Skin of body (tissue), 2 donors: ENCODE results near the gene TSKU. TPM values are rescaled to one million over a fixed set of nuclear protein-coding genes. Genes with fewer than 3 reads are reported as not detected.

Experiments used
- DNase-seq: peaks from one replicate; lab custom pipeline; 2025; lab: John Stamatoyannopoulos, UW
- total RNA-seq: library from RNA; depleted of rRNA; stranded (reverse); fragments of >200 nt; gene quantifications from one replicate; pipeline ENCODE4 v1.2.3, GENCODE V29; 2014

The TSKU gene
- total RNA-seq, 1 donor from 2014 or later, result 19.9 TPM

DNA sequence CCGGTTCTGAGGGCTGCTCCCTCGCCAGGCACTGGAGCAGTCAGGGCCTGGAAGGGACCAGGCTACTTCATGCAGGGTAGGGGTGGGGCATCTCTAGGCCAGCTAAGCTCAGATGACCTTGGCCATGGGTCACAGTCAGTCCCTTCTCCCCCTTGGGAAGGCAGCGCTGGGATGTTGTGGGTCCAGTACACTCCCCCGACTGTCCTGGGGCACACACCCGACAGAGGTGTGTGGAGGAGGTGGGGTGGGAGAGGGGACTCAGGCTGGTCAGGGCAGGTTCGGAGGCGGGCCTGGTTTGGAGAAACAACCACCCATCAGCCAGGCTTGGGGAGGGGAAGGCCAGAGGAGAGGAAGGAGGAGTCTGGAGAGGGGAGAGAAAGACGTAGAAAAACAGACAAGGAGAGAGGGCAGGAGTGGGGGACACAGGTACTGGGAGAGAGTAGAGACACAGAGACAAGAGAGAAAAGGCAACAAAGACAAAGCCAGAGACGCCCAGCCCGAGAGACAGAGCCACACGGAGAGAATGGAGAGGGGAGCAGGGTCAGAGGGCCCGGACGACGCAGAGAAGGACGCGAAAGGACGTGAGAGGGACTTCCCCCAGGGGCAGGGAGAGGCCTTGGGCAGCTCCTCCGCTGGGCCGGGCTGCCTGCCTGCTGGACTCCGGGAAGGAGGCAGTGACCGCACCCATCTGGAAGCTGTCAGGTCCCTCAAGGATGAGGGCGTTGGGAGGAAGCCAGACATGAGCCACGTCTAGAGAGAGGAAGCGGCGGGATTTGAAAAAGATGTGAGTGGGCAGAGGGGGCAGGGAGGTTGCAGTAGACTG is 30.6 kb upstream of the TSKU start:
- no peak for DNase-seq

DNA sequence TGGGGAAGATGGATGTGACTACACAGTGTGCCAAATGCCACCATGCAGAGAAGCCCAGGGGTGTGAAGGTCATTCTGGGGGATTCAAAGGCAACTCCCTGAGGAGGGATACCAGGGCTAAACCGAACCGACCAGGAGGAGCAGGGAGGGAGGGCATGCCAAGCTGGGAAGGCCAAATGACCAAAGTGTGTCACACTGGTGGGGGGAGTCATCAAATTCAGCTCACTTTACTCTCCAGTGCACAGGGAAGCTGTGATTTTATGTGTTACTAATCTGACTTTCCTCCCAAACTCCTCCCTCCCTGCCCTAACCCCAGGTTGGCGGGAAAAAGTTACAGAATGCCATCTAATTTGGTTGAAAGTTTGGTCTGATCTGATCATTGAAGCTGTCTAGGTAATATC is 29.7 kb upstream of the TSKU start:
- DNase-seq, result no peak

DNA sequence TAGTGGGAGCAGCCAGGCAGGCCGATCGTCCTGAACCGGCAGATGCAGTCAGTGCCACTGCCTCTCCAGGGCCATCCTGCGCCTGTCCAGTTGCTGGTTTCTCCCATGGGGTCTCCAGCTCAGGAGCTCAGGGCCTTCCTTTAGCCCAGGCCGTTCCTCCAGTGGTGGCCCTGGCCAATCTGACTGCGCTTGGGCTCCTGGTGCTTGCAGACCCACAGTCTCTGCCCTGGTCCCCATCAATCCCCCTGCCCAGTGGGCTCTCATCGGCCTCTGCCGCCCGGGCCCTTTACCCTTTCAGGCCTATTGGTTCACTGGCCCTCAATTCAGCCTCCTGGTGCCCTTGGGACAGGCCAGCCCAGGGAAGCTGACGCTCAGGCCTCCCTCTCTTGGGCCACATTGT is 29.2 kb upstream of the TSKU start:
- DNase-seq, result no peak

DNA sequence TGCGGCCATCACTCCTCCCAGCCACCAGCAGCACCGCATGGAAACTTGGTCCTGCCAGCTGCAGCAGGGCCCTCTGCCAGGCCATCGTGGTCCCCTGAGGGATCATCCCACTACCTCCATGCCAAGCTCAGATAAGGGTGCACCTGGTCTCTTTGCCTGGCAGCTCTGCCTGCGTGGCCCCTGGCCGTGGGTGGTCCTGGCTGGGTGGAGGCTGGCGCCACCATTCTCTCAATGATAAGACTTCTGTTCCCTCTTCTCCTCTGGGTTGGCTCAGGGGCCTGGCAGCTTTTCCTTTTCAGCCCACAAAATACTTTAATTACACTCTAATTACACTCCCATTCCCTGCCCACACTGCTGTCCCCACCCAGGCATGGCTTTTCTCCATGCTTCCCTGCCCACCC is 26.8 kb upstream of the TSKU start:
- DNase-seq, result no peak

DNA sequence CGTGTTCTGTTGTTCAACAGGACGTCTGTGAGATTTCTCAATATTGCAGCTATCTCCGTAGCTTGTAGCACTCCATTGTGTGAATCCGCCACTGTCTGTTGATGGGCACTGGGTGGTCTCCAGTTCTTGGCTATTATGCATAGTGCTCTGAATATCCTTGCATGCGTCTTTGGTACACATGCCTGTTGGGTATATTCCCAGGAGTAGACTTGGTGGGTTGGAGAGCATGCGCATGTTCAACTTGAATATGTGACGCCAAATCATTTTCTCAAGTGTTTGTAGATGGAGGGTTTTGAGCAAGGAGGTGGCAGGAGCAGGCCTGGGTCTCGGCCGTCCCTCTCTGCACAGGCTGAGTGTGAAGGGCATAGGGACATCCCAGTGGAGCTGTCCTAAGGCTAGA is 24.8 kb upstream of the TSKU start:
- no peak for DNase-seq

DNA sequence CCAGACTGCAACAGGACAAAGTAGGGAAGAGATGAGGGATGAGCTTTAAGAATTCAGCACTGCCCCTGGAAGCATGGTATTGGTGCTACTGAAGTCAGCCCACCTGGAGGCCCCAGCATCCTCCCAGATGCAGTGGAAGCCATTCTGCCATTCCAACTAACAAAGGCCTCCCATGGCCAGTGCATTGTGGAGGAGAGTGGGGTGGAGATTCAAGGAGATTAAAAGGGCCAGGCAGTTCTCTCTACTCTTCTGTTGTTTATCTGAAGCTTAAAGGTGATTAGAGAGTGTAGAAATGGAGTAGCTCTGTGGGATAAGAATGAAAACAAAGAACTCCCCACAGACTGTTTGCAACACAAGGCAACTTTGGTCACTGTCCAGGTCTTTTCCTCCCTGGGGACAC is 24.1 kb upstream of the TSKU start:
- DNase-seq, result no peak

DNA sequence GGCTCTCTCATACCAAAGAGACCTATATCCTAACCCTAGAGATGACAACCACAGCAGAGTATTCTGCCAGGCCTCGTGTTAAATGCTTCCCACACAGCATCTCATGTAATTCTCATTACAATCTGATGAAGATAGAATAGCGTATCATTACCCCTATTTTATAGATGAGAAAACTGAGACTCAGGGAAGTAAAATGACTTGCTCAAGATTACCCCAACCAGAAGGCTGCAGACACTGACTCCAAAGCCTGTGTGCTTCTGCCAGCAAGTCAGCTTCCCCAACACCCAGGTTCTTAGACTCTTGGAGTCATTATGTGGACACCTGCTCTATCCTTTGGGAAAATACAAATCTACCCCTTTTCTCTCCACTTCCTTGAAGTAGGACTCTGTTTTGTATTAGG is 23.6 kb upstream of the TSKU start:
- no peak for DNase-seq

DNA sequence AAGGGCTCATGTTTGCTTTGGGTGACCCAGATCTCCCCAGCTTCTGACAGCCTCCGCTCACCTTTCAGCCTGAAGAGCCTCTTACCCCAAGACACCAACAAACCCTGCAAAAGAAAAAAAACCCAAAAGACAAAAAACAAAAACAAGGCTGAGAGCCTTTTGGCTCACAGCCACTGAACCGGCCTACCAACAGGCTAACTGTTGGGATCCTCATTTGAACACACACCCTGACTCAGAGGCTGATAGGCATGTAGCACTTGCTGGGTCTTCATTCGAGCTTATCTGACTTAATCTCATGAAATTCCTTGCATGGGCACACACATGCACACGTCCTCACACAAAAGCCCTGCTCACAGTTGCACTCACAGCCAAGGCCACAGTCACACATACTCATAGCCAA is 22.9 kb upstream of the TSKU start:
- no peak for DNase-seq

DNA sequence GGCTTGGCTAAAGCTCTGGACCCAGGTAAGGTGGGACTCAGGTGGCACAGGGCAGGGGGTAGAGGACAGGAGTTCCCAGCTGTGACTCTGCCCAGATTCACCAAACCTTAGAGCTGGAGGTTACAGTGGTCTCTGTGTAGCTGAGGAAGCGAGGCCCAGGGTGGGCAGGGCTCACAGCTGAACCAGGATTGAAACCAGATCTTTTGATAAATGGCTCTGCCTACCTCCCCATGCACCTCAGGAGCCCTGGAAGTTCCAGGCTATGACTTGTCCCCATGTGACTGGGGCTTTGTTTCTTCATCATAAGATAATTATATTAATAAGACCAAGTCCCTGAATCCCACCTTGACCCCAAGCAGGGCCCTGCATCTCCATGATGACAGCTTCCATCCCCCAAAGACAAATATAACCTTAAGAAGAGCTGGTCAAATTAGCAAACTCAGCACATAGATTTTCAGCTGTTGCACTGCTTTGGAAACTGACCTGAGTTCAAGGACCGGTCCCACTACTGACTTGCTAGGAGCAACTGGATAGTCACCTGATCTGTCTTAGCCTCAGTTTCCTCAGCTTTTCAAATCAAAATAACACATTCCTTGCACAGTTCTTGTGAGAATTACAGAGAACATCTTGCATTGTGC is 21.3 kb upstream of the TSKU start:
- no peak for DNase-seq

DNA sequence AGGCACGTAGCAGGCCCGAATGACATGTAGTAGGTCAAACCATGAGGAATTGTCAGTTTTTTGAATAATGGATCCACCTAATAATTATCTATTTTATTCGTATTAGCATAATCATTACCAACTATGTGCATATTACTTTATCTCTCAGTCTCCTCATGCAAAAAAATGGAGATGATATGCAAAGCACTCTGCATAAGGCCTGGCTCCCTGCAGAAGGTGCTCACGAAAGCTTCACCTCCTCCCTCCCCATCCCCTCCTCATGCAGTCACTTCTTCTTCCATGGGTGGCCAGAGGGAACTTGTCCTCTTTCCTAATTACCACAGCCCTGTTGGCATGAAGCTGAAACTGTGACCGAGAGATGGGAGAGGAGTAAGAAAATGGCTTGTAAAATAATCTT is 20.8 kb upstream of the TSKU start:
- no peak for DNase-seq

DNA sequence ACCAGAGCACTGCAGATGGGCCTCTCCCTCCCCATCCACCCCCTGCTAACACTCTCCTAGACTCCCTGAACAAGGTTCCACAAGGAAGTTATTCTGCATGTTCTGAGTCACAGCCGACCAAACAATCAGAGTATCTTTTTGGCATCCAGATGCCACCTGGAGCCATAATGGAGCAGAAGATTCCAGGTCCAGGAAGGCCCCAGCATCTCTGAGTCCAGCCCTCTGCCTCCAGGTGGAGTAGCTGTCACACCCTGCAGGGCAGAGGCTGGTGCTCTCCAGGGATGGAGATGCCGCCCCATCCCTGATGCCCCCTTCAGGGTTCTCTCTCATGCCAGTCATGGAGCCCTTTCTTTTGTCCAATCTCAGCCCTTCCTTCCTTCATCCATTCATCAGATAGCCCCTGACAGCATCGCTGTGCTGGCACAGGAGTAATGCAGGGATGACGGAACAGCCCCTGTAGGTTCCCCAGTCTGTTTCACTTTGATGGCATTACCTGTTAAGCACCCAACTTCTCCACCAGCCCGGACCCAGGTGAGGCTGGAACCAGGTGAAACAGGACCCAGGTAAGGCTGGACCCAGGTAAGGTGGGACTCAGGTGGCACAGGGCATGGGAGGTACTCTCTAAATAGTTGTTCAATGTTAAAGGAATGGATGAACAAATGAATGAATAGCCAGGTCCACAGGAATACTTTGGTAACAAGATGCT is 20.1 kb upstream of the TSKU start:
- no peak for DNase-seq

DNA sequence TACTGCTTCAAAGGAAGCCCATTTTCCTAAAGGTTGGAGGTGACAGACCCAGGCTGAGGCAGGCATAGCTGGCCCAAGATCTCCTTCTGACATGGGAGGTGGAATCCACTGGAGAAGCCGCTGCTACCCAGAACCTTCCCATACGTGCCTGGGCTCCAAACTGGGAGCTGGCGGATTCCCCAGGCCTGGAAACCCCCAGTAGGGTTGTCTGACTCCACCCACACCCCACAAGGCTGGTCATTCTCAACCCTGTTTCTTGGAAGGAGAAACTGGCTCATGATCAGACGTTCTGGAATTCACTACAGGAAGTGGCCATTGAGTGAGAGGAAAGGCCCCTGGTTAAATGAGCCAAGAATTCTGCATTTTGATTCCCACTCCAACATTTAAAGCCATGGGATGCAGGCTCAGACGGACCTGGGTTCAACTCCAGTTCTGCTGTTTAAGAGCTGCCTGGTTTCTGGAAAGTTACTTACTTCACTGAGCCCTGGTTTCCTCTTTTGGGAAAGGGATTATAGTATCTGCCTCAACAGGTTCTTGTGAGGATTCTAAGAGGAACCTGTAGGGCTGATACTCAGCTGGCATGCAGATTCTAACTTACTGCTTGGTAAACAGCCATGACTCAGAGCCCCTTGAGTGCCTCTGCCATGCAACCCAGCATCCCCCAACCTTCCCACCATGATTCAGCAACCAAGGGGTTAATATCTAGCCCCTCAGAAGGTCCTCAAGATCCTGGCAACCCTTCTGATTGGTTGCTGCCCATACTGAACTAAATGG is 19.4 kb upstream of the TSKU start:
- peak; percentile 28 for DNase-seq

DNA sequence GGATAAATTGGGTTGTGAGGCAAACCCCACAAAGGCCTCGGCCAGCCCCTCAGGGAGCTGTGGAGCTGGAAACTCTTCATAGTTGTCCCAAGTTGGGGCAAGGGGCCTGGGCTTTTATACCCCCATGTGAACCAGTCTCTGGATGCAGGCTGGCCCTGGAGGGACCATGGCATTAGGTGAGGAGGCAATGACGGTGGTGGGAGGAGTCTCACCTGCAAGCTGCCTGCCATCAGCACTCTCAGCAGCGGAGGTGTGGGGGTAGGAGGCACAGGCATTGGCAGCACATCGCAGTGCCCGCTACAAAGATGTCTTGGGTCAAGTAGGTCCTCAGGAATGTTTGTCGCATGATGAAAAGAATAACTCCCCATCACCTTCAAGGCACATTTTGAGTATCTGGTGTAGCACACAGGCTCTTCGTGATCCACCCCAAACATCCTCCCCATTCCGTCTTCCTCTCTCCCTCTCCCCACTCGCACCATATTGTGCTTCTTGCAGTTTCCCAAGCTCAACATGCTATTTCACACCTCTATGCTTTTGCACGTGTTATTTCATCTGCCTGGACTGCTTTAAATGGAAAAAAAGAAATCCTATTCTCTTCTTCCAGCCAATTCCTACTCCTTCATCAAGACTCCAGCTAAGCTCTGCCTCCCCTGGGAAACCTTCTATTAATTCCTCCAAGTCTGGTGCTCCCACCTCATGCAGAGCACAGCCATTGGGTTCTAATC is 18.1 kb upstream of the TSKU start:
- DNase-seq, result no peak

DNA sequence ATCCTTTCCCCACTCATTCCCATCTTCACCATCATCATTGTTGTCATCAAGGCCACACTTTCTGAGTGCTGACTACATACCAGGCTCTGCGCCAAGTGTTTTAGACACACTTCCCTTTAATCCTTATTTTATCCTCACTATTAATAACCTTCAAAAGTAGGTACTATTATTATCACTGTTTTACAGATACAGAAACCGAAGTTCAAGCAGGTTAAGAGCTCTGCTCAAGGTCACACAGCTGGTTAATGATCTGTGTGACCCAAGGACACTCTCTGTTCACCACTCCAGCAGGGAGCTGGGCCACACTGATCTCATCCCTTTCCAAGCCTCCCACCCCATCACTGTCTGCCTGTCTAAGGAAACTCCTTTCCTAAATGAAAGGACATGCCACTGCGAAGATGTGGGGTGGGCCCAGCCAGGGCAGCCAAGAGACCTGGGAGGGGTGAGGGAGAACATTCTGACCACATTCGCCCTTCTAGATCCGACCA is 17.2 kb upstream of the TSKU start:
- DNase-seq, result no peak

DNA sequence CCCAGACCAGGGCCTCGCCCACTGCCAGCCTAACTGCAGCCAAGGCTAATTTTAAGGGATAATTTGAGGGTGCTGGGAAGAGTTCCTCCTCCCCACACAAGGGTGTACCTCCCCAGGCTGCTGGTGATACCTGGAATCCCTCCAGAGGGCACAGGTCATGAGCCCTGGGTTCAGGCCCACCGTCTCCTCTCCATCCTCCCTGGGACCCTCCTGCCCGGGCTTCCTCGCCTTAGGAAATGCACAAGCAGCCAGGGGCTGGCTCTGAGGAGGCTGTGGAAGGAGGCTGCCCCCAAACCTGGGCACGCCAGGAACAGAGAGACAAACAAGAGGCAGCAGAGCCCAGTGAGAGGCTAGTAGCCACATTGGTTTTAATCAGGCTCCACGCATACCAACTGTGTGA is 16.6 kb upstream of the TSKU start:
- DNase-seq, result no peak

DNA sequence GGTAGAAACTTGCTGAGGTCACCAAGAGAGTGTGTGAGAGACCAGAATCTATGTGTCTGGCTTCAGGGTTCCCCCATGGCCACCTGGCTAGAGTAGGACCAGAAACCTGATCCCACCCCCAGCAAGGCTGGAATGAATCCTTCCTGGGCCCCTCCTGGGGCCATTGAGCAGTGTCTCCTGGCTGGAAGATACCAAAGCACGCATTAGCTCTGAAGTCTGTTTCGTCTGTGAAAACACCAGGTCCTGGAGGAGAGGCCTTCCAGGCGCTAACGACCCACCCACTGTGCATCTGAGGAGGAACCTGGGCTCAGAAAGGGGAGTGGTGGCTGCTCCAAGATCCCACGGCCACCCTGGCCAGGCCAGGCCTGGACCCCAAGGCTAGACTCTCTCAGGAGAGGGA is 15.5 kb upstream of the TSKU start:
- no peak for DNase-seq

DNA sequence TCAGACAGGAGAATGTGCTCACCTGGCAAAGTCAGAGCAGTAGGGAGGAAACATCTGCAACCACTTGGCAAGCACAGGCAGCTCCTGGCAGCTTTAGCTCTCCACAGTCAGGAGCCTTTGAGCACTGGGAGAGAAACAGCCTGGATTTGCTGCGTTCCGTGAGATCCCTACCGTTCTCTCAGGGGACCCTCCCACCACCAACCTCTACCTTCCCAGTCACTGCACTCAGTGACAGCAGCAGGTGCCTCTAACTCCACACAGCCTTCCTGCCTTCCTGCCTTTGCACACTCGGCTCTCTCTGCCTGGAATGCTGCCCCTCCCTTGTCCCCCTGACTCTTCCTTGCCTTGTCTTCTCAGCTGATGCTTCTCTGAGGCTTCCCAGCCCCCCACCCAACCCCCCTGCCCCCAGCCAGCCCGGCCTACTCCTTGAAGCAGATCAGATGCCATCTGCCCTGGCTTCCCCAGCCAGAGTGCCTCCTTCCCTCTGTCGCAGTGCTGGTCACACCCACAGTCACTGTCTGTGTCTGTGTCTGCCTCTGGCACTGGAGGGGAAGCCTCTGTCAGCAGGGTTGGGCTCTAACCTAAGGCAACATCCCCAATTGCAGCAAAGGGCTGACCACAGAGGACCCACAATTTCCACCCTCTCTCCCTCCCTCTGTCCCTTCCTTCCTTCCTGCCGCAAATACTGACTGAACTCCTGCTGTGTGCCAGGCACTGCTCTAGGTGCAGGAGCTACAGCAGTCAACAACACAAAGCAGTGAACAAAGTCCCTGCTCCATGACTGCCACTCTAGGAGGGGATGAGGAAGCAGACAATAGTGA is 14.9 kb upstream of the TSKU start:
- DNase-seq, result peak; percentile 8

DNA sequence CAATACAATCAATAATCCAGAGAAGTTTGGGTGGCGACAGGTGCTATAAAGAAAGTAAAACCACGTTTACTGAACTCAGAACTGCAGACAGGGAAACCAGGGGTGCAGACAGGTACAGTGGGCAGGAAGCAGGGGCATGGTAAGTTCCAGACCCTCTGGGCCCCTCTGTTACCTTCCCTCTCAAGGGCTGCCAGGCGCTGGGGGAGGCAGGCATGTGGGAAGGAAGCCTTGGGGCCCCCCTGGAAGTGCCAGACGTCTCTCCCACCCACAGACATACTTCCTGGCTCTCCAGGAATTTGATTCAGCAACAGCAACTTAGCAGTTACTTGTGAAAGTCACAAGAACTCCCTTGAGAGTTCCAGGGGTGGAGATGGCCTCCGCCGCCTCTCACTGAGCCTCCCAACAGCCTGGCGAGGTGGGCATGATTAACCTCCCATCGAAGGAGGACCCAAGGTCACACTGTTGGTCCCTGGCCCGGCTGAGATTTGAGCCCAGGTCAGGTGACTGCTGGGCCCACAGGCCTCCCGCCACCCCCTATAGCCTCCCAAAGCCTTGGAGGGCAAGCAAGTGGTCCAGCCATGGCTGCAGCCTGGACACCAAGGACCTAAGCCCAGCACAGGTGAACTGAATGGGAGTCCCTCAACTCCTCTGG is 14.1 kb upstream of the TSKU start:
- DNase-seq, result no peak
